ENCODE data around the gene MRO. TPM values are rescaled to one million over a fixed set of nuclear protein-coding genes. Genes with fewer than 3 reads are reported as not detected.

The MRO gene
- total RNA-seq: under 0.01 and 0.18 TPM in 2 replicates

GRCh38 chr18:50819728-50820378 lies at the start of gene MRO:
TSS of gene MRO (minus strand) at chr18:50820016. CDS start at chr18:50809400, 10,616 bp downstream.

Other genes starting within 250 kb of the MRO start
- 30.6 and 36.7 TPM in 2 replicates for gene ME2, start 59.1 kb upstream of the MRO start, total RNA-seq
- 3.9 and 5.4 TPM in 2 replicates for gene ELAC1, start 148.0 kb upstream of the MRO start, total RNA-seq
- gene SMAD4, start 210.2 kb upstream of the MRO start, total RNA-seq: 56.5 and 75.0 TPM in 2 replicates

Measured in smooth muscle cell of bladder (primary cell).